PC-3 (cell line): ENCODE measurements around the gene FKBP7. TPM values are rescaled to one million over a fixed set of nuclear protein-coding genes. Genes with fewer than 3 reads are reported as not detected.

Experiments
- ATAC-seq: fragments of 200-7000 bp; cut with Tn5 transposase; 2 replicates; pipeline ENCODE4 v1.9.1; 2020; ENCODE audit warnings: mild to moderate bottlenecking, moderate library complexity
- BruUV-seq: library from RNA; stranded (reverse); fragments of 400-500 nt; replicated peaks from 2 replicates; lab custom pipeline; 2021; lab: Mats Ljungman, UMichigan
- CTCF ChIA-PET: fragments of 300-600 bp; sonication (Branson Sonifier 250); formaldehyde crosslinking; loops from one replicate; lab custom pipeline; 2022; ENCODE audit warnings: antibody characterized with exemption; lab: Charles Lee
- POLR2A ChIA-PET: fragments of 300-600 bp; sonication (Branson Sonifier 250); formaldehyde crosslinking; loops from one replicate; lab custom pipeline; 2022; ENCODE audit warnings: antibody characterized with exemption; ENCODE audit not compliant: unreplicated experiment; lab: Charles Lee
- DNase-seq: peaks from one replicate; pipeline ENCODE4 v3.0.0-alpha.2; 2015
- H2AFZ ChIP-seq: fragments of 300-600 bp; sonication (generic); 2 replicates; pipeline ENCODE4 v1.6.0; 2016; ENCODE audit warnings: antibody characterized with exemption, low read length
- H3F3A ChIP-seq: fragments of 300-600 bp; sonication (generic); one replicate; pipeline ENCODE4 v1.6.0; 2017; ENCODE audit warnings: antibody characterized with exemption, low read length, control low read depth, mild to moderate bottlenecking; ENCODE audit not compliant: unreplicated experiment
- H3K27ac ChIP-seq: fragments of 300-600 bp; sonication (generic); 2 replicates; pipeline ENCODE4 v1.5.1; 2016; ENCODE audit warnings: mild to moderate bottlenecking, low read length
- H3K27me3 ChIP-seq: fragments of 300-600 bp; sonication (generic); 2 replicates; pipeline ENCODE4 v1.6.1; 2016; ENCODE audit warnings: low read length, mixed read lengths
- H3K36me3 ChIP-seq: fragments of 300-600 bp; sonication (generic); 2 replicates; pipeline ENCODE4 v1.6.1; 2016; ENCODE audit warnings: low read depth, mixed run types, low read length, mixed read lengths
- H3K4me1 ChIP-seq: fragments of 300-600 bp; sonication (generic); 2 replicates; pipeline ENCODE4 v1.5.1; 2016; ENCODE audit warnings: low read length; ENCODE audit not compliant: insufficient read depth
- H3K4me2 ChIP-seq: fragments of 300-600 bp; sonication (generic); 2 replicates; pipeline ENCODE4 v1.6.0; 2016; ENCODE audit warnings: low read length
- H3K4me3 ChIP-seq: fragments of 300-600 bp; sonication (generic); 2 replicates; pipeline ENCODE4 v1.5.1; 2016; ENCODE audit warnings: mild to moderate bottlenecking, low read length, mixed read lengths
- H3K79me2 ChIP-seq: fragments of 300-600 bp; sonication (generic); 2 replicates; pipeline ENCODE4 v1.6.1; 2017; ENCODE audit warnings: low read length, mixed read lengths
- H3K9ac ChIP-seq: fragments of 300-600 bp; sonication (generic); 2 replicates; pipeline ENCODE4 v1.6.0; 2016; ENCODE audit warnings: mild to moderate bottlenecking, low read length
- H3K9me2 ChIP-seq: fragments of 300-600 bp; sonication (generic); replicated peaks from 2 replicates; pipeline ENCODE4 v1.6.1; 2016; ENCODE audit warnings: mixed run types, low read length, mixed read lengths
- H3K9me3 ChIP-seq: fragments of 300-600 bp; sonication (generic); 2 replicates; pipeline ENCODE4 v1.6.1; 2016; ENCODE audit warnings: low read length, mixed read lengths
- H4K20me1 ChIP-seq: fragments of 300-600 bp; sonication (generic); 2 replicates; pipeline ENCODE4 v1.6.1; 2016; ENCODE audit warnings: low read length, mixed read lengths
- CTCF ChIP-seq: fragments of 300-600 bp; sonication (generic); conservative IDR thresholded peaks from 2 replicates; pipeline ENCODE4 v1.5.1; 2017; ENCODE audit warnings: antibody characterized with exemption, low read depth, mild to moderate bottlenecking, low read length
- EZH2 ChIP-seq: fragments of 300-600 bp; sonication (generic); IDR thresholded peaks from one replicate; pipeline ENCODE4 v1.6.1; 2017; ENCODE audit warnings: antibody characterized with exemption, mild to moderate bottlenecking, low read length; ENCODE audit not compliant: unreplicated experiment
- EZH2phosphoT487 ChIP-seq: fragments of 300-600 bp; sonication (generic); IDR thresholded peaks from 2 replicates; pipeline ENCODE4 v1.6.1; 2018; ENCODE audit warnings: mild to moderate bottlenecking, antibody characterized with exemption, low read length, borderline replicate concordance
- intact Hi-C: fragments of 100-400 bp; cut with micrococcal nuclease; formaldehyde crosslinking; loops from 2 replicates; pipeline ENCODE4 v1.9.0; 2023
- total RNA-seq: library from RNA; depleted of rRNA; stranded (reverse); fragments of >200 nt; gene quantifications from 2 replicates; pipeline ENCODE4 v1.2.3, GENCODE V29; 2014

FKBP7 gene
- total RNA-seq, 1 experiment from 2014 or later, result 4.2 TPM

- ChIA-PET CTCF (no interaction called here), POLR2A (no interaction called here)
- Histone ChIP-seq H4K20me1 (peaks cover 3% of the 10 kb centered on the region; the same call in 1 of the 2 replicates), H3K27me3 (no peaks in the 10 kb centered on the region), H3K9ac (no peak overlapping the region), H3K4me2 (no peak overlapping the region), H3K9me3 (no peaks in the 10 kb centered on the region), H3K4me1 (peaks cover 16% of the 10 kb centered on the region), H2AFZ (no peak overlapping the region), H3F3A (no peaks in the 10 kb centered on the region), H3K9me2 (no peaks in the 10 kb centered on the region), H3K79me2 (peaks cover 12% of the 10 kb centered on the region), H3K27ac (no peak overlapping the region), H3K36me3 (no peaks in the 10 kb centered on the region), H3K4me3 (no peak overlapping the region)
- DNase-seq (no peak), ATAC-seq (no peak)
- intact Hi-C loops, result loop anchor here (10.0 kb wide), 1 partner anchor 288 kb away; no protein-coding TSS in a partner anchor
- TF ChIP-seq CTCF (no peak), EZH2 (no peak), EZH2phosphoT487 (no peak)
- BruUV-seq, result no TSS peak
These were observed 1.9 kb downstream of the FKBP7 start for GRCh38 chr2:178476477-178476876.

GRCh38 chr2:178474560-178474959 is 3.8 kb downstream of the FKBP7 start:
- ChIA-PET CTCF (no interaction called here), POLR2A (no interaction called here)
- ATAC-seq (no peak), DNase-seq (no peak)
- no peaks in the 10 kb centered on the region for H3F3A ChIP-seq
- H3K36me3 ChIP-seq, result no peaks in the 10 kb centered on the region
- no peaks in the 10 kb centered on the region for H3K9me3 ChIP-seq
- H4K20me1 ChIP-seq, result no peaks in the 10 kb centered on the region
- no peaks in the 10 kb centered on the region for H3K27me3 ChIP-seq
- intact Hi-C loops, result loop anchor here (10.0 kb wide), 1 partner anchor 290 kb away; no protein-coding TSS in a partner anchor
- no peak overlapping the region for H3K27ac ChIP-seq
- H3K4me1 ChIP-seq, result peaks cover 9% of the 10 kb centered on the region; the same call in 1 of the 2 replicates
- TF ChIP-seq EZH2phosphoT487 (no peak), EZH2 (no peak), CTCF (no peak)
- no peaks in the 10 kb centered on the region for H3K9me2 ChIP-seq
- H3K9ac ChIP-seq, result no peak overlapping the region
- 0 out of 2 replicates have a peak, but pooled peaks cover 3% of the 10 kb centered on the region for H3K79me2 ChIP-seq
- no peak overlapping the region for H3K4me2 ChIP-seq
- no peak overlapping the region for H2AFZ ChIP-seq
- no peak overlapping the region for H3K4me3 ChIP-seq
- BruUV-seq, result no TSS peak

- Histone ChIP-seq H3K36me3 (no peaks in the 10 kb centered on the region), H2AFZ (no peak overlapping the region), H3K79me2 (0 out of 2 replicates have a peak, but pooled peaks cover 3% of the 10 kb centered on the region), H3K4me2 (no peak overlapping the region), H3F3A (no peaks in the 10 kb centered on the region), H3K4me1 (peaks cover 4% of the 10 kb centered on the region; the same call in 1 of the 2 replicates), H3K9ac (no peak overlapping the region), H3K27ac (no peak overlapping the region), H3K9me2 (no peaks in the 10 kb centered on the region), H4K20me1 (no peaks in the 10 kb centered on the region), H3K27me3 (no peaks in the 10 kb centered on the region), H3K4me3 (no peak overlapping the region), H3K9me3 (no peaks in the 10 kb centered on the region)
- ChIA-PET POLR2A (no interaction called here), CTCF (no interaction called here)
- no peak for TF ChIP-seq EZH2
- no peak for TF ChIP-seq EZH2phosphoT487
- TF ChIP-seq CTCF, result no peak
- intact Hi-C loops, result loop anchor here (10.0 kb wide), 1 partner anchor 291 kb away; no protein-coding TSS in a partner anchor
- ATAC-seq (no peak), DNase-seq (peak; percentile 41)
- no TSS peak for BruUV-seq
These were observed 4.5 kb downstream of the FKBP7 start for GRCh38 chr2:178473931-178474330.
